Ramos (cell line): Measurements from ENCODE around the gene ARNT2.
"Not testable (repeated sequence)": the region's sequence is repeated elsewhere in the genome, so short reads cannot be mapped to it uniquely, and the experiment has no call there.

Experiments used
- in situ Hi-C: fragments of 300-500 bp; cut with MboI; formaldehyde crosslinking; loops from one replicate; pipeline ENCODE4 v1.14.3; 2022; ENCODE audit warnings: low sequenced_read_pairs; ENCODE audit not compliant: unreplicated experiment

The ARNT2 gene

DNA sequence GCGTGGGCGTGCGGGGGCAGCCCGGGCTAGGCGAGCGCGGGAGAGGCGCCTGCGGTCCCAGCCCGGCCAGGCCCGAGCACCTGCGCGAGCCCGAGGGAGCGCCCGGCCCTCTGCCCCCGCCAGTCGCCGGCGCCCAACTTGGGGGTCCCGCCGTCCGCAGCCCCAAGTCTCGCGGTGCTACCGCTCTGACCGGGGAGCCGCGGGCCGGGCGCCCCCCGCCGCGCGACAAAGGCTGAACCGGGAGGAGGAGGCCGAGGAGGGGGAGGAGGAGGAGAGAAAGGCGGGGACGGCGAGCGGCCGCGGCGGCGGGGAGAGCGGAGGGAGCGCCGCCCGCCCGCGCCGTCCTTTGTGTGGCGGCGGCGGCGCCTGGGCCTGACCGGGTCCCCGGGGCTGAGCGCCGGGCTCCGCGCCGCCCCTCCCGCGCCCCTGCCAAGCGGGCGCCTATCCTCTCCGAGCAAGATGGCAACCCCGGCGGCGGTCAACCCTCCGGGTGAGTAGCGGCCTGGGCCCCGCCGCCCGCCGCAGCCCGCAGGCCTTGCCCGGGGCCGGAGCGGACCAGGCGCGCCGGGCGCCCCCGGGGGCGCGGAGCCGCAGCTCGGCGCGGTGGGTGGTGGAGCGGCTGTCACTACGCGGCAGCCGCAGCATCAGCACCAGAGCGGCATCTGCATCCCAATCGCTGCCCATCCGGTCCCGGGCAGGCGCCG, at the start of gene ARNT2:
Gene ARNT2 (plus strand): TSS at position 326 of the 704 bp plus-strand sequence. CDS start 134 bp downstream, at position 460.
- in situ Hi-C loops = no loop called here

DNA sequence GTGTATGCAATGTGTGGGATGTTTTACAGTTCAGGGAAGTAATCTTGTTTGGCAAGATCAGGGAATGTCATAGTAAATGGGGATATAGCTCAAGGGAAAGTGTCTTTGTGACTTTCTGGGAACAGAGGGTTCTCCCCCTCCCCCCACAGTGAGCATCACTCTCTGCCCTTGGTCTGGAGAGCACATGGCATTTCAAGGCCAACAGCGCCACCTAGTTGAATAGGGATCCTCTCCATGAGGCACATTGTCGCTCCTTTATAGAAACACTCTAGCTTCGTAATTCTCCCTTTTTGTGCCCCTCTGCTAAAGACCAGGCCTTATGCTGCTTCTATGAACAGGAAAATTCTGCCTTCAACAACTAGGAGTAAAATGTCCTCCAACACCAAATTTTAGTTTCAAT, 37.1 kb upstream of the ARNT2 start:
- in situ Hi-C loops = no loop called here

GRCh38 chr15:80367661-80368060, 36.5 kb upstream of the ARNT2 start:
- in situ Hi-C loops = no loop called here

GRCh38 chr15:80371924-80372323, 32.3 kb upstream of the ARNT2 start:
- in situ Hi-C loops = no loop called here

GRCh38 chr15:80374441-80374840, 29.7 kb upstream of the ARNT2 start:
- in situ Hi-C loops = no loop called here

GRCh38 chr15:80375968-80376891, 28.0 kb upstream of the ARNT2 start:
- in situ Hi-C loops = no loop called here

DNA sequence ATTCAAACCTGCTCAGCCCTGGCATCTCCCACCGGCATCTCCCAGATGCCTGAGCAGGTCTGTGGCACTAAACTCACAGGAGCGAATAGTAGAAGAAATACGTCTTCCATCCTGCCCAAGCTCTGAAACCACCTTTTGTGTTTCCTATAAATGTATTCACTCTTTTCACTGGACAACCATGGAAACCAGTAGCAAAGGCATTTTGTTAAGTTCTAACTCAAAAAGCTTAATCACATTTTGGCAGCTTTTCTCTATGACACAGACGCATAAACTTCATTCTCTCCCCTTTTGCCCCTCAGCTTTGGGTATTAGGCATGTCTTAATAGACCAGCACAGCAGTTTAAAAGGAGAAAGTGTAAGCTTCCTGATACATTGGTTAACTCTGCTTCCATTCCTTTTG, 24.5 kb upstream of the ARNT2 start:
- in situ Hi-C loops = no loop called here

DNA sequence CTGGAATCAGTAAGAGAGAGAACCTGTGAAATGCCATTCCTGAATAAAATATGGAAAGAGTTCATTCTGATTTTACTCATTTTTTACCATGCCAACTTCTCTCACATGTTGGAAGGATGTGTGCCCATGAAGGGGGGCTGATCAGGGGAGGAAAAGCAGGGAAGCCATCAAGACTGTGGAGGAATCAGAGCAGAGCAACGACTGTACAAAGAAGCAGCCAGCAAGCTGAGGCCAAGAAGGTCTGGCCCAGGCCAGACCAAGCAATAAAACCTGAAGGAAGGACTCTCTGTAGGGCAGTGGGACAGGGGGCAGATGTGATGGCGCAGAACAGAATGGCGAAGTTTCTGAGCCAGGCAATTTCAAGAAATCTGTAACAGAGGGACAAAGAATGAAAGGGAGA, 24.0 kb upstream of the ARNT2 start:
- in situ Hi-C loops = no loop called here

GRCh38 chr15:80382285-80382684, 21.9 kb upstream of the ARNT2 start:
- in situ Hi-C loops = no loop called here

- in situ Hi-C loops = no loop called here
These were observed 19.8 kb upstream of the ARNT2 start for GRCh38 chr15:80384432-80384831.

GRCh38 chr15:80386151-80386550, 18.0 kb upstream of the ARNT2 start:
- in situ Hi-C loops = no loop called here

DNA sequence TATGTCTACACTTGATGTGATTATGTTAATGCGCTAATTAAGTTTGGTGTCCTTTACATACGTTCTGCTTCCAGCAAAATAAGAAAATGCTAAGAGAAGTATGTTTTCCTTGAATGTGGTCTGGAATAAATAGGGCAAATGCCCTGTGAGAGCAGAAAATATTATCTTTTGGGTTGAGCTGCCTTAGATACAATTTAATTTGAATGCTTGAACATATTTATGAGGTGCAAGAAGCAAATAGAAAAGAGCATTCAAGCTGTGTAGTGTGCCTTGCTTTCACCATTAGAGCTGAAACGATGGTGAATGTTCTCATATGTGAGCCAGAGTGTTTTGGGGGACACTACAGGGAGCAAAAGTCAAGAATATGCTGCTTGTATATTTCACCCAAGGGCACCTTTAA, 15.9 kb upstream of the ARNT2 start:
- in situ Hi-C loops = no loop called here

- in situ Hi-C loops = no loop called here
These were observed 14.8 kb upstream of the ARNT2 start for GRCh38 chr15:80389370-80389769.

- in situ Hi-C loops = not testable (repeated sequence)
These were observed 13.2 kb upstream of the ARNT2 start for GRCh38 chr15:80390942-80391341.

DNA sequence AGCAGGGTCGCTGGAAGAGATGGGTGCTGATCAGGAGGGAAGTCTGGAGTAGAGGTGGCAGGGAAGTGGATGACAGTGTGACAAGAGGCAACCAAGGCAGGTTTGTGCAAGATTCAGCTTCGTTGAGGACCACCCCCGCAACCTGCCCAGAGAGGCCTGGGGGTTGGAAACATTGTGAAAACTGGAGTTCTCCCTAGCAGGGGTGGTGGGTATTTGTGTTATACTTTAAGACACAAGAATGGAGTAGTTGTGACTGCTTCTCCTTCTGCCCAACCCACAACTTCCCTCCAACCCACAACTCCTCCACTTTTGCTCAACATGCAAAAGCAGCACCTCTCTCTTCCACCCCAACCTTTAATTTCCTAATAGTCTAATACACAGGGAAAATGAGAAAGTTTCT, 8.6 kb upstream of the ARNT2 start:
- in situ Hi-C loops = no loop called here

DNA sequence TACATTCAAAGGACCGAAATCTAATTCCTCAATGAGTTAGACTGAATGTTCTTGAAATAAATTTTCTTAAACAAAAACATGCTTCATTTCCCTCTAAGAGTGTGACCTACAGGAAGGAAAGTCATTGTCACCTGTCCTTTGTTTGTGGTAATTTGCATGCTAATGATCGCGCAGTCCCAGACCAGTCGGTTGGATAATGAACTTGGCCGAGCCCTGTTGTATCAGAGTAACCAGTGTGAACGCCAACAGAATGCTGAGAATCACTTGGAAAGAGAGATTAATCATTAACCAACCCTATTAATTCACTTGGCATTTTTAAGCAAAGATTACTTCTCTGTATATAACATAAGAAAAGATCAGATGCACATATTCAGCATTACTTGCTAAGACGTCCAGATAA, 8.1 kb upstream of the ARNT2 start:
- in situ Hi-C loops = no loop called here

- in situ Hi-C loops = no loop called here
These were observed 4.7 kb upstream of the ARNT2 start for GRCh38 chr15:80399508-80399907.

- in situ Hi-C loops = no loop called here
These were observed 2.7 kb upstream of the ARNT2 start for GRCh38 chr15:80401456-80401855.

DNA sequence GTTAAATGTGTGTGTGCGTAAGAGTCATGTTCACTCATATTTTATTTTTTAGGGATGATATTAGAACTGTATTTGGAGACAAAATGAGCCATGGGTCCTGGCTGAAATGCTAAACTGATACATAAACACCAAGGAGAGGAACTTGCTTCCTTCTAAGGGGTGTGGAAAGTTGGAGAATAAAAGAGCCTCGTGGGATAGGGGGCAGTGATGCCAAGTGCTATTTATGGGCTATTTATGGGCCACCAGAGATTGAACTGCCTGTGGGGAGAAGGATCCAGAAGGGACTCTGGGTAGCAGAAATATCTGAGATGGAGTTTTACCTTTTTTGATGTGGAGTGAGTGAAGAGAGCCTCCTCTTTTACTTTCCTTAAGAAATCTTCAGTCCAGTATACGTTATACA, 1.8 kb upstream of the ARNT2 start:
- in situ Hi-C loops = no loop called here

DNA sequence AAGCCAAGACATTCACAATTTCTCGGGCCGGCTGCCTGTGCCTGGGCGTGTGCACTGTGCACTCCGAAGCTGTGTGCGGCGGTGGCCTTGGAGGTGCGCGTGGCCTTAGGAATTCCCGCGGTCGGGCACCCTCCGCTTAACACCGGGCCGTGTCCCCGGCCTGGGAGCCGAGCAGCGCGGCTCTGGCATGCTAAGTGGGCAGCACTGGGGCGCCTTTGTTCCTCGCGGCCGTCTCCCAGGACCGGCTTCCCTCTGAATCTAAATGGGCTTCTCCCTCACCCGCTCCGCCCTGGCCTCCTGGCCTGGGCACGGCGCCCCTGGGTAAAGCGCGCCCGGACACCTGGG, 498 bp upstream of the ARNT2 start:
- in situ Hi-C loops = no loop called here

- in situ Hi-C loops = no loop called here
These were observed 775 bp downstream of the ARNT2 start for GRCh38 chr15:80404761-80405553.
